Keratinocyte (primary cell): ENCODE data around the gene PPAT.

Experiments
- EZH2 ChIP-seq: IDR thresholded peaks from one replicate; pipeline ENCODE4 v1.6.1; 2012; ENCODE audit warnings: inconsistent platforms, mild to moderate bottlenecking, low read length, moderate library complexity
- TF ChIP-seq, protein P1 (sequence below), 3 experiments: IDR thresholded peaks in 1 of 3; conservative IDR thresholded peaks in 1 of 3; optimal IDR thresholded peaks in 1 of 3; 2 replicates in 2 of 3; 3 replicates in 1 of 3; pipeline versions ENCODE3 to v1.5.1; 2011; ENCODE audit warnings: low read length in 3 of 3, mild to moderate bottlenecking in 3 of 3, moderate library complexity in 2 of 3, control low read depth in 1 of 3, inconsistent platforms in 1 of 3; ENCODE audit not compliant: insufficient read depth in 2 of 3; ENCODE audit errors: extremely low read depth in 1 of 3

DNA sequence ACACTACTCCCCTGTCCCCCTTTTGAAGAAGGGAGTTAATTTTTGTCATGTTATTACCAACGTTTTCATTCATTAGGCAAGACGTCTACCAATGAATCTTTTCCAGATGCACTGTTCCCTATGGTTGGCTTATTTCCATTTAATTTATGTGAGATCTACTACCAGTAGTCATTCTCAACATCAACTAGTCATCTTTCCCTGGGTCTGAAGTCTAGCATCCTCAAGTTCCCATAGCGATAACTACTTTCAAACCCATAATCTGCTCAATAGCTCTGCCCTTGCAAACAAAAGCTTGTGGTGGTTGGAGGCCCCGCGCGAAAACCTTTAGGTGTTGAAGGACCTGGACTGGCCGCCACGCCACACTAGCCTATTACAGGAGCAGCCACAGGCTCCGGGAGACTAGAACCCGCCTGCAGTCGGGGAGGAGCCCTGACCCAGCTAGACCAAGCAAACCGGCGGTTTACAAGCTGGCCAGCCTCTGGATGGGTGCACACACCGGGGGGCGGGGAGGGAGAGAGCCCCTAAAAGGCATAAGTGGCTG is 746 bp downstream of the PPAT start:
- TF ChIP-seq, protein P1, sequence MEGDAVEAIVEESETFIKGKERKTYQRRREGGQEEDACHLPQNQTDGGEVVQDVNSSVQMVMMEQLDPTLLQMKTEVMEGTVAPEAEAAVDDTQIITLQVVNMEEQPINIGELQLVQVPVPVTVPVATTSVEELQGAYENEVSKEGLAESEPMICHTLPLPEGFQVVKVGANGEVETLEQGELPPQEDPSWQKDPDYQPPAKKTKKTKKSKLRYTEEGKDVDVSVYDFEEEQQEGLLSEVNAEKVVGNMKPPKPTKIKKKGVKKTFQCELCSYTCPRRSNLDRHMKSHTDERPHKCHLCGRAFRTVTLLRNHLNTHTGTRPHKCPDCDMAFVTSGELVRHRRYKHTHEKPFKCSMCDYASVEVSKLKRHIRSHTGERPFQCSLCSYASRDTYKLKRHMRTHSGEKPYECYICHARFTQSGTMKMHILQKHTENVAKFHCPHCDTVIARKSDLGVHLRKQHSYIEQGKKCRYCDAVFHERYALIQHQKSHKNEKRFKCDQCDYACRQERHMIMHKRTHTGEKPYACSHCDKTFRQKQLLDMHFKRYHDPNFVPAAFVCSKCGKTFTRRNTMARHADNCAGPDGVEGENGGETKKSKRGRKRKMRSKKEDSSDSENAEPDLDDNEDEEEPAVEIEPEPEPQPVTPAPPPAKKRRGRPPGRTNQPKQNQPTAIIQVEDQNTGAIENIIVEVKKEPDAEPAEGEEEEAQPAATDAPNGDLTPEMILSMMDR (optimal IDR thresholded peaks at IDR 0.05 in 1 of 3, IDR thresholded peaks at IDR 0.05 in 1 of 3, conservative IDR thresholded peaks at IDR 0.05 in 1 of 3; ENCODE audit: extremely low read depth in 1 of 3, insufficient read depth in 2 of 3, low read length in 3 of 3) = no peak
- TF ChIP-seq EZH2 = no peak
